ENCODE data around the gene TEC. TPM values are rescaled to one million over a fixed set of nuclear protein-coding genes. Genes with fewer than 3 reads are reported as not detected.

TEC gene
- total and polyA plus RNA-seq, 2 experiments from 2014 or later, result 2.9 to 3.0 TPM

DNA sequence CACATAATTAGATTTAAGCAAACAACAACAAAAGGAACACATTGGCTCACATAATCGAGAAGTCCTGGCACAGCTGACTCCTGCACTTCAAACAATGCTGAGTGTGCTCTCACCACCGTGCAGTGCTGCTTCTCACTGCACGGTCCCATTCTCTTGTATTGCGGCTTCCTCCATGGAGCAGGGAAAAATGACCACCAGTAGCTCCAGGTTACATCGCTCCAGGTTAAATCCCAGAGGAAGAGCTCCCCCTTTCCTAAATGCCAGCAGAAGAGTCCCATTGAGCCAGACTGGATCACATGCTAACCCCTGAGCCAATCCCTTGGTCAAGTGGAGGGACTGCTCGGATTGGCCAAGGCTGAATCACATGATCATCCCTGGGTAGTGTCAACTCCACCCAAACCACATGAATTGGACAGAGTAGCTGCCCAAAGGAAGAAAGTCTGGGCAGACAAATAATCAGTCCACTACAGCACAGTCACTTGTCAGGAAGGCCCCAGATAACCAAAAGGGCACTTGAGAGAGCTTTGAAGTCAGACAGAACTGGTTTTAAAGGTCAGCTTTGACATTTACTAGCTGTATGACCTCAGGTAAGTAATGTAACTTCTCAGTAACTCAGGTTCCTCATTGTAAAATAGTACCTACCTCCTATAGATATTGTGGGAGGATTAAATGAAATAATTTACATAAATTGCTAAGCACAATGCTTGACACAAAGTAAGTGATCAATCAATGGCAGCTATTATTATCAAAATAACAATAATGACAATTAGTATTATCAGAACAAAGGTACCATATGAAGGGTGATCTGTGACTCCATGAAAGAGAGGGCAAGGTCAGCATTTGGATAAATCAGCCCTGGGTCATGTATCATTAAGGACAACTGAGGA is 14.3 kb downstream of the TEC start (continued):
- TF ChIP-seq EZH2phosphoT487 (IDR thresholded peaks at IDR 0.05; ENCODE audit: unreplicated experiment) (no peak), NANOG (IDR thresholded peaks at IDR 0.05; ENCODE audit: borderline replicate concordance) (no peak), ZNF114 (CRISPR knock-in tag; IDR thresholded peaks at IDR 0.05) (no peak), POLR2AphosphoS5 (IDR thresholded peaks at IDR 0.05; ENCODE audit: low read depth) (no peak), ZNF331 (CRISPR knock-in tag; IDR thresholded peaks at IDR 0.05; ENCODE audit: low read depth) (no peak), CREB1 (CRISPR knock-in tag; IDR thresholded peaks at IDR 0.05; ENCODE audit: low read depth) (no peak)
- TF ChIP-seq, protein P1, sequence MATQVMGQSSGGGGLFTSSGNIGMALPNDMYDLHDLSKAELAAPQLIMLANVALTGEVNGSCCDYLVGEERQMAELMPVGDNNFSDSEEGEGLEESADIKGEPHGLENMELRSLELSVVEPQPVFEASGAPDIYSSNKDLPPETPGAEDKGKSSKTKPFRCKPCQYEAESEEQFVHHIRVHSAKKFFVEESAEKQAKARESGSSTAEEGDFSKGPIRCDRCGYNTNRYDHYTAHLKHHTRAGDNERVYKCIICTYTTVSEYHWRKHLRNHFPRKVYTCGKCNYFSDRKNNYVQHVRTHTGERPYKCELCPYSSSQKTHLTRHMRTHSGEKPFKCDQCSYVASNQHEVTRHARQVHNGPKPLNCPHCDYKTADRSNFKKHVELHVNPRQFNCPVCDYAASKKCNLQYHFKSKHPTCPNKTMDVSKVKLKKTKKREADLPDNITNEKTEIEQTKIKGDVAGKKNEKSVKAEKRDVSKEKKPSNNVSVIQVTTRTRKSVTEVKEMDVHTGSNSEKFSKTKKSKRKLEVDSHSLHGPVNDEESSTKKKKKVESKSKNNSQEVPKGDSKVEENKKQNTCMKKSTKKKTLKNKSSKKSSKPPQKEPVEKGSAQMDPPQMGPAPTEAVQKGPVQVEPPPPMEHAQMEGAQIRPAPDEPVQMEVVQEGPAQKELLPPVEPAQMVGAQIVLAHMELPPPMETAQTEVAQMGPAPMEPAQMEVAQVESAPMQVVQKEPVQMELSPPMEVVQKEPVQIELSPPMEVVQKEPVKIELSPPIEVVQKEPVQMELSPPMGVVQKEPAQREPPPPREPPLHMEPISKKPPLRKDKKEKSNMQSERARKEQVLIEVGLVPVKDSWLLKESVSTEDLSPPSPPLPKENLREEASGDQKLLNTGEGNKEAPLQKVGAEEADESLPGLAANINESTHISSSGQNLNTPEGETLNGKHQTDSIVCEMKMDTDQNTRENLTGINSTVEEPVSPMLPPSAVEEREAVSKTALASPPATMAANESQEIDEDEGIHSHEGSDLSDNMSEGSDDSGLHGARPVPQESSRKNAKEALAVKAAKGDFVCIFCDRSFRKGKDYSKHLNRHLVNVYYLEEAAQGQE (IDR thresholded peaks at IDR 0.05; ENCODE audit: unreplicated experiment), result no peak

- H3K9me3 Mint-ChIP-seq, result no peaks in the 10 kb centered on the region
- no peaks in the 10 kb centered on the region for H3K36me3 Mint-ChIP-seq (ENCODE audit: low read depth)
- H3K27ac Mint-ChIP-seq, result no peak overlapping the region
- ATAC-seq, result no peak
- Histone ChIP-seq H3K4me1 (ENCODE audit: insufficient read depth) (no peaks in the 10 kb centered on the region), H3K36me3 (ENCODE audit: insufficient read depth) (no peaks in the 10 kb centered on the region), H4K20me1 (replicated peaks; ENCODE audit: insufficient read depth) (no peaks in the 10 kb centered on the region; the same call in 1 of the 2 replicates), H3K4me2 (no peak overlapping the region), H3K4me3 (no peak overlapping the region), H3F3A (replicated peaks; ENCODE audit: low read depth) (no peaks in the 10 kb centered on the region; the same call in 1 of the 2 replicates), H3K9me2 (ENCODE audit: insufficient read depth) (no peaks in the 10 kb centered on the region), H3K79me2 (replicated peaks; ENCODE audit: insufficient read depth) (0 out of 2 replicates have a peak, but pooled peaks cover 10% of the 10 kb centered on the region), H3K27ac (ENCODE audit: low read depth) (no peak overlapping the region), H2AFZ (no peak overlapping the region), H3K27me3 (ENCODE audit: insufficient read depth) (no peaks in the 10 kb centered on the region)
- H3K4me3 Mint-ChIP-seq, result no peak overlapping the region
- peaks cover 4% of the 10 kb centered on the region; the same call in 2 of the 3 replicates for H3K4me1 Mint-ChIP-seq
- DNase-seq (ENCODE audit: low spot score), result no peak
- peaks cover 3% of the 10 kb centered on the region for H3K27me3 Mint-ChIP-seq (ENCODE audit: insufficient read depth, low read depth, poor library complexity)
- TF ChIP-seq CREB1 (CRISPR knock-in tag; IDR thresholded peaks at IDR 0.05; ENCODE audit: low read depth) (no peak), EZH2 (IDR thresholded peaks at IDR 0.05; ENCODE audit: low read depth, unreplicated experiment) (no peak), POLR2AphosphoS5 (IDR thresholded peaks at IDR 0.05; ENCODE audit: low read depth) (no peak), NANOG (IDR thresholded peaks at IDR 0.05; ENCODE audit: borderline replicate concordance) (no peak), EZH2phosphoT487 (IDR thresholded peaks at IDR 0.05; ENCODE audit: unreplicated experiment) (no peak), ZNF114 (CRISPR knock-in tag; IDR thresholded peaks at IDR 0.05) (no peak), ZNF462 (CRISPR knock-in tag; IDR thresholded peaks at IDR 0.05) (no peak)
- TF ChIP-seq, protein P2, sequence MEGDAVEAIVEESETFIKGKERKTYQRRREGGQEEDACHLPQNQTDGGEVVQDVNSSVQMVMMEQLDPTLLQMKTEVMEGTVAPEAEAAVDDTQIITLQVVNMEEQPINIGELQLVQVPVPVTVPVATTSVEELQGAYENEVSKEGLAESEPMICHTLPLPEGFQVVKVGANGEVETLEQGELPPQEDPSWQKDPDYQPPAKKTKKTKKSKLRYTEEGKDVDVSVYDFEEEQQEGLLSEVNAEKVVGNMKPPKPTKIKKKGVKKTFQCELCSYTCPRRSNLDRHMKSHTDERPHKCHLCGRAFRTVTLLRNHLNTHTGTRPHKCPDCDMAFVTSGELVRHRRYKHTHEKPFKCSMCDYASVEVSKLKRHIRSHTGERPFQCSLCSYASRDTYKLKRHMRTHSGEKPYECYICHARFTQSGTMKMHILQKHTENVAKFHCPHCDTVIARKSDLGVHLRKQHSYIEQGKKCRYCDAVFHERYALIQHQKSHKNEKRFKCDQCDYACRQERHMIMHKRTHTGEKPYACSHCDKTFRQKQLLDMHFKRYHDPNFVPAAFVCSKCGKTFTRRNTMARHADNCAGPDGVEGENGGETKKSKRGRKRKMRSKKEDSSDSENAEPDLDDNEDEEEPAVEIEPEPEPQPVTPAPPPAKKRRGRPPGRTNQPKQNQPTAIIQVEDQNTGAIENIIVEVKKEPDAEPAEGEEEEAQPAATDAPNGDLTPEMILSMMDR (conservative IDR thresholded peaks at IDR 0.05; ENCODE audit: low read depth in 2 of 2), result no peak
These were observed 15.1 kb downstream of the TEC start for GRCh38 chr4:48254381-48255071.
